Measurements from ENCODE around the gene GAGE12J.
"Not testable (repeated sequence)": the region's sequence is repeated elsewhere in the genome, so short reads cannot be mapped to it uniquely, and the experiment has no call there.

The GAGE12J gene

DNA sequence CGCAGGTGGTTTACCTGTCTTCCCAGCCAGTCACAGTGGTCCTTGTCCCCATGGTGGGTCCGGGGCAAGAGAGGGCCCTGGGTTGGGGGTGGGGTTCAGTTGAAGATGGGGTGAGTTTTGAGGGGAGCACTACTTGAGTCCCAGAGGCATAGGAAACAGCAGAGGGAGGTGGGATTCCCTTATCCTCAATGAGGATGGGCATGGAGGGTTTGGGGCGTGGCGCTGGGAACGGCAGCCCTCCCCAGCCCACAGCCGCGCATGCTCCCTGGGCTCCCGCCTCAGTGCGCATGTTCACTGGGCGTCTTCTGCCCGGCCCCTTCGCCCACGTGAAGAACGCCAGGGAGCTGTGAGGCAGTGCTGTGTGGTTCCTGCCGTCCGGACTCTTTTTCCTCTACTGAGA lies at the start of gene GAGE12J:
GAGE12J (plus strand) TSS at position 301 of the 400 bp plus-strand sequence. CDS start 1,157 bp downstream, outside the sequence.
- DNase-seq (ENCODE audit: low read depth in 2 of 2) = not testable (repeated sequence)

- no peak for DNase-seq (ENCODE audit: low read depth in 2 of 2)
Measured at GRCh38 chrX:49272421-49272820, 49.4 kb upstream of the GAGE12J start.

DNA sequence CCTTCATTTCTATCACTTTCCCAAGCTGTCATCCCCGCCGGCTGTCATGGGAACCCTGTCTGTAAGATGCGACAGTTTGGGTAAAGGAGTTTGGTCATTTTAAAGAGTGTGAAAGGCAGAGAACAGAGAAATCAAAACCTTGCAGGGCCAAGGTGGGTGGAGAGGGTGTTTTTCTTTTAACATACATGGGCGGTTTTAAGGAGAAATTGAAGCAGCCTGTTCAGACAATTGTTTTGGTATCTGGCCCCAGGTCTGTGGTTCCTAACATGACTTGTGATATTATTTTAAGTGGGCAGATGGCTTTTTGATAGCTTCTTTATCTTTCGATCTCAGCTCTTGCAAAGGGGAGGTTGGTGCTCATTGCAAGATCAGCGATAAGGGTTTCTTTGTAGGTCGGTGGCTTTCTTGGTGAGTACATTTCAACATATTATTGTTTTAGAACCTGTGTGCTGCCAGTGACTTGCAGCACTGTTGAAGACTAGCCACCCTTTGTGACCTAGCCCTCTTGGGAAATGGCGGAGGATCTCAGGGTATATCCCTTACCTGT lies 48.6 kb upstream of the GAGE12J start:
- no peak for DNase-seq (ENCODE audit: low read depth in 2 of 2)

DNA sequence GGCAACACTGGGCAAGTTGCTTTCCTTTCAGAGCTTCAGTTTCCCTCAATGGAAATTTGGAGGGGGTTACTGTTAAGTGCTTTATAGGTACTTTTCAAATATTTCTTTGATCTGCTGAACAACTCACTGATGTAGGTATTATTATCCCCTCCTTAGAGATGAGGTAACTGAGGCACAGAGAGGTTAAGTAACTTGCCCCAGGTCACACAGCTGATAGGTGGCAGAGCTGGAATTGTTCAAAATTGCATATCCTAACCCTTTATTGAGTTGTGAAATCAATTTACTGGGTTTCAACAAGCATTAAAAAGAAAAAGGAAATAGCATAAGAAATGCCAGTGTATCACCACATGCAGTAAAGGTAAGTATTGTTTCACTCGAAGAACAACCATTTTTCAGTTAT lies 45.6 kb upstream of the GAGE12J start:
- DNase-seq (ENCODE audit: low read depth in 2 of 2) = no peak

- no peak for DNase-seq (ENCODE audit: low read depth in 2 of 2)
Measured at GRCh38 chrX:49276671-49277534, 44.9 kb upstream of the GAGE12J start.

GRCh38 chrX:49277535-49277830 lies 44.4 kb upstream of the GAGE12J start:
- no peak for DNase-seq (ENCODE audit: low read depth in 2 of 2)

GRCh38 chrX:49278081-49278480 lies 43.8 kb upstream of the GAGE12J start:
- no peak for DNase-seq (ENCODE audit: low read depth in 2 of 2)

- peak; percentile 5 to 8 for DNase-seq (ENCODE audit: low read depth in 2 of 2)
Measured at GRCh38 chrX:49282647-49283011, 39.2 kb upstream of the GAGE12J start.

- no peak for DNase-seq (ENCODE audit: low read depth in 2 of 2)
Measured at GRCh38 chrX:49284212-49284611, 37.6 kb upstream of the GAGE12J start.

DNA sequence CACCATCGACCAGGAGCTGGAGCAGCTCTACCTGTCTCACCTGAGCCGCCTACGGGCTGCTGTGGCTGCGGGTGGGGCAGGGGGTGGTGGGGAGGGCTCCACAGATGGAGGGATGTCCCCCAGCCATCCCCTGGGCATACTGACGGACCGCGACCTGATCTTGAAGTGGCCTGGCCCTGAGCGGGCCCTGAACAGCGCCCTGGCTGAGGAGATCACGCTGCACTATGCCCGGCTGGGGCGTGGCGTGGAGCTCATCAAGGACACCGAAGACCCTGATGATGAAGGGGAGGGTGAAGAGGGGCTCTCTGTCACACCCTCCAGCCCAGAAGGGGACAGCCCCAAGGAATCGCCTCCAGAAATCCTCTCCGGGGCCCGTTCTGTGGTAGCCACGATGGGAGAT lies 35.7 kb upstream of the GAGE12J start:
- no peak for DNase-seq (ENCODE audit: low read depth in 2 of 2)

- no peak for DNase-seq (ENCODE audit: low read depth in 2 of 2)
Measured at GRCh38 chrX:49286581-49286980, 35.3 kb upstream of the GAGE12J start.

GRCh38 chrX:49287665-49288064 lies 34.2 kb upstream of the GAGE12J start:
- no peak for DNase-seq (ENCODE audit: low read depth in 2 of 2)

GRCh38 chrX:49290215-49290614 lies 31.6 kb upstream of the GAGE12J start:
- no peak for DNase-seq (ENCODE audit: low read depth in 2 of 2)

DNA sequence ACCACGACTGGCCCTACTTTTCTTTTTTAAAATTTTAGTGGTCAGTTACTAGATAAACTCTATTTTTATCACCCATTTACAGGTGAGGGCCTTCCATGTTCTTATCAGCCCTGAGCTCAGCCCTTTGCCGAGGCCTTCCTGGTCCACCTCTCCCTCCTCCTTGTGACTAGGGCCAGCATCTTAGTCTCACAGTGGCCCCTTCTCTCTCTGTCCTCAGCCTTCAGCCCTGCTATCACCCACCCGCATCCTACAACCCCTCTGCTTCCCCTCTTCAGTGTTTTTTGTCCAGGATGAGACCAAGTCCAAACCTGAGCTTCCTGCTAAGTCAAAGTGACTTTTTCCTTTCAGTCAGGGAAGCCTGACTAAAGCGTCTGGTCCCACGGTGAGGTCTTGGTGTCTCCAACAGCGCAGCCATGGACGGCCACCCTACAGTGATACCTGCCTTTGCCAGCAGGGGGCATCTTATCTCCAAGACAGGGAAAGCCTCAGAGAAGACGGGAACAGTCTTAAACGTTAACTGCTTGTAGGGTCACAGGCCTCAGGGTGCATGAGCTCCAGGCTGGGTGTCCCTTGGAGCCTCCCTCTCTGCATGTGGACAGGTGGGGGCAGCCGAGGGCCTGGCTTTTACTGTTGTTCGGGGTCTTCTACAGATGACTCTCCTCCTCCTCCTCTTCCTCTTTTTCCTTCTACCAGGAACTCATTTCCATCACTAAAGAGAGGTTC lies 30.1 kb upstream of the GAGE12J start:
- peak in 1 of 2 experiments; percentile 7 for DNase-seq (ENCODE audit: low read depth in 2 of 2)

GRCh38 chrX:49292400-49293362 lies 29.2 kb upstream of the GAGE12J start:
- DNase-seq (ENCODE audit: low read depth in 2 of 2) = no peak

DNA sequence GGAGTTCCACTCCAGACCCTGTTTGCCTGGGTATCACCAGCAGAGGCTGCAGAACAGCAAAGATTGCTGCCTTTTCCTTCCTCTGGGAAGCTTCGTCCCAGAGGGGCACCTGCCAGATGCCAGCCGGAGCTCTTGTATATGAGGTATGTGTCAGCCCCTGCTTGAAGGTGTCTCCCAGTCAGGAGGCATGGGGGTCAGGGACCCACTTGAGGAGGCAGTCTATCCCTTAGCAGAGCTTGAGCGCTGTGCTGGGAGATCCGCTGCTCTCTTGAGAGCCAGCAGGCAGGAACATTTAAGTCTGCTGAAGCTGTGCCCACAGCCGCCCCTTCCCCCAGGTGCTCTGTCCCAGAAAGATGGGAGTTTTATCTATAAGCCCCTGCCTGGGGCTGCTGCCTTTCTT lies 22.5 kb upstream of the GAGE12J start:
- DNase-seq (ENCODE audit: low read depth in 2 of 2) = not testable (repeated sequence)

DNA sequence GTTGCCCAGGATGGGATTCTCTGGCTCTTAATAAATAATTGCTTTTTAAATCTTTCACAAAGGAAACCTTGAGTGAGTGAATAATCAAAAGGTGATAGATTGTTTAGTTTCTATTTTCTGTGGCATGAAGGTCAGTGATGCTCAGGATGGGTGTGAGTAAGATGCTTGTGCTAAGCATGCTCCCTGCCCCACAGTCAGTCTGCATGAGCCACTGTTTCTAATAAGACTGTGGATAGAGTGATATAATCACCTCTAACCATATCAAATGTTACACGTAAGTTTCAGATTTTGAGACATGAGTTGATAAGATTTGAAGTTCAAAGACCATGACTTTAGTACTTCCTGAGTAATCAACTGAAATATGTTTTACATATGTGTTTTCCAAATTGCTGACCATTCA lies 21.1 kb upstream of the GAGE12J start:
- no peak for DNase-seq (ENCODE audit: low read depth in 2 of 2)

GRCh38 chrX:49303346-49303745 lies 18.5 kb upstream of the GAGE12J start, which contains the start of gene GAGE10:
Gene GAGE10 (plus strand): TSS chrX:49303646. CDS start chrX:49304860, 1,214 bp downstream.
- DNase-seq (ENCODE audit: low read depth in 2 of 2) = no peak

- DNase-seq (ENCODE audit: low read depth in 2 of 2) = not testable (repeated sequence)
Measured at GRCh38 chrX:49307775-49308174, 14.1 kb upstream of the GAGE12J start.

- DNase-seq (ENCODE audit: low read depth in 2 of 2) = no peak
Measured at GRCh38 chrX:49308604-49309269, 13.1 kb upstream of the GAGE12J start.

- no peak for DNase-seq (ENCODE audit: low read depth in 2 of 2)
Measured at GRCh38 chrX:49309401-49309981, 12.3 kb upstream of the GAGE12J start.
